Measurements from ENCODE around the gene AKAP4. TPM values are rescaled to one million over a fixed set of nuclear protein-coding genes. Genes with fewer than 3 reads are reported as not detected.

AKAP4 gene
- not detected in 2 replicates for total RNA-seq

DNA sequence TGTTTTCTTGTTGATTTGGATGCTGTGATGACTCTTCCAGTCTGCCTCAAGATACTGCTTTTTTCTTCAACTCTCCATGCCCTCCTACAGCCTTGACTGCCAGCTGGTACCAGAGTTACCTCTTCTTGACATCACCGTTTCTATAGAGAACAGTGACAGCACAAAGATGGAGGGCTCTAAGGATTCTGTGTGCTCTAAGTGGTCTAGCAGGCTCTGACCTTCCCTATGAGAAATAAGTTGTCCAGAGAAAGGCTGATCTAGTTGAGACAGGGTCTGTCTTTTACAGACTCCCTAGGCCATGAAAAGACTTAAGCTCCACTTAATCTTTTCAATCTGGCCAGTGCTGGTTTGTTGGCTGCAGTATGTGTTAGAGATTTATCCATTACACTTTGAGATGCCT is at the start of gene AKAP4:
TSS of gene AKAP4 (minus strand) at position 101 of the 400 bp plus-strand sequence. CDS start 118 bp downstream, outside the sequence.

DNA sequence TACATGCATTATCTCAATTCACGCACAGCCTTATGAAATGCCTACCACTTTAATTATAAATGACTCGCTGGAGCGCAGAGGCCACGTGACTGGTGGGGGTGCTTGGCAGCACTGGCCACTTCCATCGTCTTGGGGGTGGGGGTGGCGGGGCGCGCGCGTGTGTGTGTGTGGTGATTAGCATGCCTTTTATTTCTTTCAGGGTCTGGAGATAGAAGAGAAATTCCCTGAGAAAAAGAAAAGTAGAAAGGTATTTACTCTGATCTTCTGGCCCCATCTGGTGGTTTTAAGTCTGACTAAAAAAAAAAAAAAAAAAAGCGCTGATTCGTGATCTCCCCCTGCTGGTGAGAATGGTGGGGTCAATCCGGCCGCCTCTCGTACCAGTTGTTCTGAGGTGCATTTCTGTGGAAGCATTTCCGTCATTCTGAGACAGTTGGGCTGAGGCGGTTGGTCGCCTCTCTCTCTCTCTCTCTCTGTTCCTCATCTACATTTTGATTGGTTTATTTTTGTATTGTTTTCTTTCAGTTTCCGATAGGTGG is 3.6 kb upstream of the AKAP4 start, which contains the start of gene CCNB3:
TSS of gene CCNB3 (plus strand) at position 402 of the 536 bp plus-strand sequence. CDS start 80,399 bp downstream, outside the sequence.

Small RNAs within 50 kb of the gene (small RNA-seq; reads per million reads assigned to genes)
- gene PYY3: not detected
- gene RF00019: not detected

Other genes starting within 250 kb of the AKAP4 start
- 0.36 and 2.9 TPM in 2 replicates for gene CCNB3, start 3.8 kb upstream of the AKAP4 start, total RNA-seq

Data from hair follicle dermal papilla cell (primary cell).